WTC11 (cell line): ENCODE results near the gene LIMD2. TPM values are rescaled to one million over a fixed set of nuclear protein-coding genes. Genes with fewer than 3 reads are reported as not detected.

Source experiments
- ATAC-seq: fragments of 200-7000 bp; cut with Tn5 transposase; 2 replicates; pipeline ENCODE4 v1.10.0; 2021; ENCODE audit warnings: mild to moderate bottlenecking, moderate library complexity
- CTCF ChIA-PET: fragments of 300-600 bp; sonication (Branson Sonifier 250); formaldehyde crosslinking; loops from one replicate; lab custom pipeline; 2021; ENCODE audit warnings: antibody characterized with exemption; lab: Charles Lee
- POLR2A ChIA-PET: fragments of 350-600 bp; sonication (Branson Sonifier 250); formaldehyde crosslinking; loops from one replicate; lab custom pipeline; 2021; ENCODE audit warnings: antibody characterized with exemption; lab: Charles Lee
- DNase-seq: peaks from one replicate; pipeline ENCODE4 v3.0.0; 2021; ENCODE audit warnings: low spot score
- H3K27ac Mint-ChIP-seq: 2 replicates; pipeline ENCODE4 v1.8.0; 2021; ENCODE audit warnings: mixed read lengths
- H3K27me3 Mint-ChIP-seq: 2 replicates; pipeline ENCODE4 v1.8.0; 2021; ENCODE audit warnings: low read depth, mild to moderate bottlenecking, moderate library complexity, mixed read lengths
- H3K36me3 Mint-ChIP-seq: 2 replicates; pipeline ENCODE4 v1.8.0; 2021; ENCODE audit warnings: mixed read lengths
- H3K4me1 Mint-ChIP-seq: 2 replicates; pipeline ENCODE4 v1.8.0; 2022; ENCODE audit warnings: mixed read lengths
- H3K4me3 Mint-ChIP-seq: 2 replicates; pipeline ENCODE4 v1.8.0; 2021; ENCODE audit warnings: mild to moderate bottlenecking, moderate library complexity, mixed read lengths
- H3K9me3 Mint-ChIP-seq: 2 replicates; pipeline ENCODE4 v1.8.0; 2021; ENCODE audit warnings: mixed read lengths
- AR ChIP-seq: fragments of 250-450 bp; sonication (Bioruptor Pico); IDR thresholded peaks from 2 replicates; pipeline ENCODE4 v1.9.0; 2021; ENCODE audit warnings: mild to moderate bottlenecking
- ATF1 ChIP-seq: sonication (generic); formaldehyde crosslinking; IDR thresholded peaks from 2 replicates; pipeline ENCODE4 v1.8.1; 2023; ENCODE audit warnings: mild to moderate bottlenecking, moderate library complexity, missing genetic modification reagents
- ATF2 ChIP-seq: sonication (generic); formaldehyde crosslinking; IDR thresholded peaks from 2 replicates; pipeline ENCODE4 v1.8.1; 2022; ENCODE audit warnings: low read depth, missing genetic modification reagents, borderline replicate concordance
- CDX4 ChIP-seq: fragments of 250-450 bp; sonication (Bioruptor Pico); IDR thresholded peaks from 2 replicates; pipeline ENCODE4 v1.9.0; 2021; ENCODE audit warnings: moderate library complexity, mild to moderate bottlenecking, inconsistent platforms, borderline replicate concordance
- E2F5 ChIP-seq: sonication (generic); formaldehyde crosslinking; IDR thresholded peaks from 2 replicates; pipeline ENCODE4 v1.8.1; 2022; ENCODE audit warnings: mild to moderate bottlenecking, moderate library complexity, missing genetic modification reagents
- ELF4 ChIP-seq: sonication (generic); formaldehyde crosslinking; IDR thresholded peaks from 2 replicates; pipeline ENCODE4 v1.8.1; 2022; ENCODE audit warnings: low read depth, mild to moderate bottlenecking, moderate library complexity, missing genetic modification reagents
- EMX1 ChIP-seq: fragments of 250-450 bp; sonication (Bioruptor Pico); IDR thresholded peaks from 2 replicates; pipeline ENCODE4 v1.8.0; 2021; ENCODE audit warnings: mild to moderate bottlenecking
- GABPB1 ChIP-seq: sonication (generic); formaldehyde crosslinking; IDR thresholded peaks from 2 replicates; pipeline ENCODE4 v1.8.1; 2023; ENCODE audit warnings: mild to moderate bottlenecking, missing genetic modification reagents
- GTF2I ChIP-seq: fragments of 250-450 bp; sonication (Bioruptor Pico); conservative IDR thresholded peaks from 2 replicates; pipeline ENCODE4 v1.4.0; 2021; ENCODE audit warnings: mild to moderate bottlenecking
- HMGXB4 ChIP-seq: sonication (generic); formaldehyde crosslinking; IDR thresholded peaks from 2 replicates; pipeline ENCODE4 v1.8.1; 2023; ENCODE audit warnings: mild to moderate bottlenecking, moderate library complexity, missing genetic modification reagents
- JUN ChIP-seq: sonication (generic); formaldehyde crosslinking; IDR thresholded peaks from 2 replicates; pipeline ENCODE4 v1.8.0; 2023; ENCODE audit warnings: mild to moderate bottlenecking, missing genetic modification reagents
- KAT7 ChIP-seq: sonication (generic); formaldehyde crosslinking; IDR thresholded peaks from 2 replicates; pipeline ENCODE4 v1.8.1; 2023; ENCODE audit warnings: missing genetic modification reagents, mild to moderate bottlenecking, borderline replicate concordance
- NFATC4 ChIP-seq: fragments of 250-450 bp; sonication (Bioruptor Pico); IDR thresholded peaks from 2 replicates; pipeline ENCODE4 v1.9.0; 2021; ENCODE audit warnings: mild to moderate bottlenecking
- NFE2L1 ChIP-seq: sonication (generic); formaldehyde crosslinking; IDR thresholded peaks from 2 replicates; pipeline ENCODE4 v1.8.1; 2023; ENCODE audit warnings: missing genetic modification reagents
- NR1H2 ChIP-seq: sonication (generic); formaldehyde crosslinking; IDR thresholded peaks from 2 replicates; pipeline ENCODE4 v1.9.0; 2021; ENCODE audit warnings: mild to moderate bottlenecking, moderate library complexity, missing genetic modification reagents
- NR2C2 ChIP-seq: sonication (generic); formaldehyde crosslinking; IDR thresholded peaks from 2 replicates; pipeline ENCODE4 v1.8.0; 2022; ENCODE audit warnings: mild to moderate bottlenecking, missing genetic modification reagents
- NR3C1 ChIP-seq: sonication (generic); formaldehyde crosslinking; conservative IDR thresholded peaks from 2 replicates; pipeline ENCODE4 v1.8.1; 2023; ENCODE audit warnings: low read depth, mild to moderate bottlenecking, missing genetic modification reagents
- PRRX2 ChIP-seq: fragments of 250-450 bp; sonication (Bioruptor Pico); IDR thresholded peaks from 2 replicates; pipeline ENCODE4 v1.8.0; 2021; ENCODE audit warnings: mild to moderate bottlenecking
- TCF7 ChIP-seq: sonication (generic); formaldehyde crosslinking; IDR thresholded peaks from 2 replicates; pipeline ENCODE4 v1.8.0; 2022; ENCODE audit warnings: mild to moderate bottlenecking, low read depth, missing genetic modification reagents, moderate library complexity
- ZNF138 ChIP-seq: sonication (generic); formaldehyde crosslinking; conservative IDR thresholded peaks from 2 replicates; pipeline ENCODE4 v1.8.1; 2022; ENCODE audit warnings: mild to moderate bottlenecking, moderate library complexity, missing genetic modification reagents
- ZNF232 ChIP-seq: sonication (generic); formaldehyde crosslinking; IDR thresholded peaks from 2 replicates; pipeline ENCODE4 v1.8.0; 2022; ENCODE audit warnings: mild to moderate bottlenecking, missing genetic modification reagents
- ZNF423 ChIP-seq: fragments of 250-450 bp; sonication (Bioruptor Pico); IDR thresholded peaks from 2 replicates; pipeline ENCODE4 v2.1.2; 2022; ENCODE audit warnings: mild to moderate bottlenecking, moderate library complexity
- ZNF425 ChIP-seq: fragments of 250-450 bp; sonication (Bioruptor Pico); conservative IDR thresholded peaks from 2 replicates; pipeline ENCODE4 v1.9.0; 2021; ENCODE audit warnings: mild to moderate bottlenecking
- total RNA-seq: library from RNA; stranded (reverse); gene quantifications from 3 replicates; pipeline ENCODE4 v1.2.3, GENCODE V29; 2021

The LIMD2 gene
- total RNA-seq, 1 experiment from 2014 or later = 91.8 TPM

- Mint-ChIP-seq H3K4me3 (no peak overlapping the region), H3K27ac (no peak overlapping the region), H3K27me3 (no peaks in the 10 kb centered on the region), H3K9me3 (no peaks in the 10 kb centered on the region), H3K4me1 (peaks cover 4% of the 10 kb centered on the region), H3K36me3 (peaks cover 21% of the 10 kb centered on the region)
- ChIA-PET POLR2A (interaction anchor here (0.7 kb wide), 1 partner anchor 12 kb away, joined by 3 read pairs; no protein-coding TSS in a partner anchor), CTCF (interaction anchor here (0.8 to 1.3 kb wide), 3 partner anchors 10 to 74 kb away, joined by 3 to 4 read pairs (median 3); partner anchors contain the start of gene MAP3K3)
- TF ChIP-seq ZNF423 (CRISPR knock-in tag) (no peak), TCF7 (no peak), KAT7 (CRISPR knock-in tag) (no peak), E2F5 (CRISPR knock-in tag) (no peak), ZNF232 (no peak), NR1H2 (no peak), NR3C1 (no peak), GABPB1 (no peak), AR (CRISPR knock-in tag) (no peak), CDX4 (CRISPR knock-in tag) (no peak), ZNF138 (CRISPR knock-in tag) (no peak), HMGXB4 (CRISPR knock-in tag) (no peak), NR2C2 (no peak), ATF1 (CRISPR knock-in tag) (no peak)
- ATAC-seq (no peak), DNase-seq (no peak)
Measured at GRCh38 chr17:63686138-63686685, 13.7 kb downstream of the LIMD2 start.

GRCh38 chr17:63685578-63685977 is 14.3 kb downstream of the LIMD2 start:
- CTCF ChIA-PET = interaction anchor here (1.1 kb wide), 1 partner anchor 74 kb away, joined by 3 read pairs; no protein-coding TSS in a partner anchor
- Mint-ChIP-seq H3K27ac (no peak overlapping the region), H3K36me3 (peaks cover 17% of the 10 kb centered on the region), H3K9me3 (no peaks in the 10 kb centered on the region), H3K4me3 (no peak overlapping the region)
- no peak for ATAC-seq
- TF ChIP-seq ATF2 (CRISPR knock-in tag) (no peak), EMX1 (CRISPR knock-in tag) (no peak), NFATC4 (no peak), JUN (no peak), ZNF425 (CRISPR knock-in tag) (no peak), PRRX2 (CRISPR knock-in tag) (no peak), ELF4 (CRISPR knock-in tag) (no peak), NFE2L1 (CRISPR knock-in tag) (no peak), GTF2I (CRISPR knock-in tag) (no peak), KAT7 (CRISPR knock-in tag) (no peak)
- TF ChIP-seq, all 79 proteins: peak for 0
- no peak for DNase-seq
- Mint-ChIP-seq H3K4me1 (peaks cover 9% of the 10 kb centered on the region), H3K27me3 (no peaks in the 10 kb centered on the region)
- POLR2A ChIA-PET = no interaction called here
